Loucy (cell line): ENCODE results near the gene MCEMP1.

Experiments used
- CTCF ChIP-seq: fragments of 200-600 bp; sonication (generic); conservative IDR thresholded peaks from 2 replicates; pipeline ENCODE4 v1.5.1; 2014; ENCODE audit warnings: mild to moderate bottlenecking, antibody characterized with exemption, low read length
- EZH2phosphoT487 ChIP-seq: fragments of 200-600 bp; IDR thresholded peaks from 2 replicates; pipeline ENCODE4 v1.6.1; 2018; ENCODE audit warnings: antibody characterized with exemption, mild to moderate bottlenecking, moderate library complexity, borderline replicate concordance

DNA sequence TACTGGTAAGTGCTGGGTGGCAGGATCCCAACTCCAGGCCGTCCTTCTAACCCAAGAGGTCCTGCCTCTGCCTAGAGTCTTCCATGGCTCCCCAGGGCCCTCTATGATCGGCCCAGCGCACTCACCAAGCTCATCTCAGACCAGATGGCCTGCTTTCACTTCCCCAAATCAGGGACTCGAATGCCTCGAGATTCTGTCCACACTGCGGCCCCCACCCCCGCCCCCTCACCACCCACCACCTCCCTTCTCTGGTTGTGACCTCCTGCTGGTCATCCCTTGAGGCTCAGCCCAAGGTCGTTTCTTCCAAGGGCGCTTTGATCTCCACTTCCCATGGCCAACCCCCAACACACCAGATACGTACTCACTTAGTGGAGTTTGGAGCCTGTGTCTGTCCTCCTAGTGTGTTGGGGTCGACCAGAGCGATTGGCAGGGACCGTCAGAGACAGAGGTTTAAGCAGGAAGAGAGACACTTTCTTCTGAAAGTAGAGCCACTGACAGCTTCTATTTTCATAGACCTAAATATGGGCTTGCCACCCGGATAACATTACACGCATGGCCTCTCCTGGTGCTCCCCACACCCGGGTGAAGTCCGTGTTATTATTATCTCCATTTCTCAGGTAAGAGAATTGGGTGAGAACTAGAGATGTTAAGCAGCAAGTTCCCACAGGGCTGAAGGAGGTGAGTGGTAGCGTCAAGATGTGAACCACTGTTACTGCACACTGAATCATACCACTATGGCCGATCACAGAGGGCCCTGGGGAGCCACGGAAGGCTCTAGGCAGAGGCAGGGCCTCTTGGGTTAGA, 25.0 kb downstream of the MCEMP1 start, which contains the start of gene FCER2:
- TF ChIP-seq CTCF (no peak), EZH2phosphoT487 (no peak)
